A673 (cell line): ENCODE measurements around the gene RTN4IP1.

ENCODE experiments used
- EZH2 ChIP-seq: fragments of 200-600 bp; sonication (generic); IDR thresholded peaks from 2 replicates; pipeline ENCODE4 v1.6.1; 2017; ENCODE audit warnings: borderline replicate concordance, low read depth, mild to moderate bottlenecking, mixed read lengths, antibody characterized with exemption, low read length; ENCODE audit not compliant: poor library complexity, severe bottlenecking
- TF ChIP-seq, protein P1 (sequence below): fragments of 300-800, 200-600 bp; sonication (generic); conservative IDR thresholded peaks from 2 replicates; pipeline ENCODE4 v1.5.1; 2017; ENCODE audit warnings: low read depth, mild to moderate bottlenecking, antibody characterized with exemption, low read length, moderate library complexity, mixed read lengths

DNA sequence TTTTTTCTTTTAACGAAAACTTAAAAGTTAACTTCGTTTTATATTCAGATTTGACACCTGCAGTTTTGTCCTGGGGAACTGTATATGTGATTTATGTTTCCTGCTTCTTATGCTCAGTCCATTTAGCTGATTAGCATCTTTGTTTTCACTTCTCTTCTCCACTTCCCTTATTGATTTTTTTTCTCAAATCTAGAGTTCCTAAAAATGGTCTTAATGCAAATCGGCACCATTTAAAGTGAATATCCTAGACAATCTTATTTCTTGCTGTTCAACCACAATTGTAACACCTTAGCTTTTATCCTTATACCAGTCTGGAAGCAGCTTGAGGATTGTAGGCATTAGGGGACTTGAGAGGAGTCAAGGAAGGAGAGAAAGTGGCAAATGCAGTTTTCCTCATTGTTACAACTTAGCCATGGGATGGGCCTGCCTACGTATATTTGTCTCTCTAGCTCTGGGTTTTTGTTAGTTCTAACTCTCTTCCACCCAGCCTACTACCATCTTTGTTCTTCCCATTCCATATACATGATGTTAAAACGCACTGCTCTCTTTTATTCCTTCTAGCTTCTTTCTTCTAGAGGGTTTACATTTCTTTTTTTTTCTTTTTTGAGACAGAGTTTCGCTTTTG, 8.5 kb upstream of the RTN4IP1 start:
- TF ChIP-seq, protein P1, sequence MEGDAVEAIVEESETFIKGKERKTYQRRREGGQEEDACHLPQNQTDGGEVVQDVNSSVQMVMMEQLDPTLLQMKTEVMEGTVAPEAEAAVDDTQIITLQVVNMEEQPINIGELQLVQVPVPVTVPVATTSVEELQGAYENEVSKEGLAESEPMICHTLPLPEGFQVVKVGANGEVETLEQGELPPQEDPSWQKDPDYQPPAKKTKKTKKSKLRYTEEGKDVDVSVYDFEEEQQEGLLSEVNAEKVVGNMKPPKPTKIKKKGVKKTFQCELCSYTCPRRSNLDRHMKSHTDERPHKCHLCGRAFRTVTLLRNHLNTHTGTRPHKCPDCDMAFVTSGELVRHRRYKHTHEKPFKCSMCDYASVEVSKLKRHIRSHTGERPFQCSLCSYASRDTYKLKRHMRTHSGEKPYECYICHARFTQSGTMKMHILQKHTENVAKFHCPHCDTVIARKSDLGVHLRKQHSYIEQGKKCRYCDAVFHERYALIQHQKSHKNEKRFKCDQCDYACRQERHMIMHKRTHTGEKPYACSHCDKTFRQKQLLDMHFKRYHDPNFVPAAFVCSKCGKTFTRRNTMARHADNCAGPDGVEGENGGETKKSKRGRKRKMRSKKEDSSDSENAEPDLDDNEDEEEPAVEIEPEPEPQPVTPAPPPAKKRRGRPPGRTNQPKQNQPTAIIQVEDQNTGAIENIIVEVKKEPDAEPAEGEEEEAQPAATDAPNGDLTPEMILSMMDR: no peak
- TF ChIP-seq EZH2: no peak
